Retinal pigment epithelial cell (primary cell): ENCODE results near the gene RIT2.

ENCODE experiments used
- DNase-seq: peaks from one replicate; pipeline ENCODE4 v3.0.0-alpha.2; 2010; ENCODE audit warnings: low read depth
- H3K4me3 ChIP-seq: 2 replicates; pipeline ENCODE4 v1.5.1; 2011; ENCODE audit warnings: mild to moderate bottlenecking, low read length, control low read depth, moderate library complexity
- CTCF ChIP-seq: conservative IDR thresholded peaks from 2 replicates; pipeline ENCODE4 v1.5.1; 2011; ENCODE audit warnings: low read depth, low read length, control low read depth, inconsistent platforms

The RIT2 gene

GRCh38 chr18:42792731-42793130, 322.8 kb downstream of the RIT2 start:
- DNase-seq = no peak
- no peak overlapping the region for H3K4me3 ChIP-seq
- no peak for TF ChIP-seq CTCF

GRCh38 chr18:42784632-42785031, 330.9 kb downstream of the RIT2 start:
- TF ChIP-seq CTCF = no peak
- DNase-seq = no peak
- no peak overlapping the region for H3K4me3 ChIP-seq

GRCh38 chr18:42782929-42783328, 332.6 kb downstream of the RIT2 start:
- no peak for DNase-seq
- no peak overlapping the region for H3K4me3 ChIP-seq
- TF ChIP-seq CTCF = no peak

GRCh38 chr18:42781298-42781815, 334.1 kb downstream of the RIT2 start:
- no peak for TF ChIP-seq CTCF
- DNase-seq = no peak
- no peak overlapping the region for H3K4me3 ChIP-seq

- no peak for DNase-seq
- H3K4me3 ChIP-seq = no peak overlapping the region
- no peak for TF ChIP-seq CTCF
These were observed 335.3 kb downstream of the RIT2 start for GRCh38 chr18:42780171-42780570.

- no peak overlapping the region for H3K4me3 ChIP-seq
- DNase-seq = no peak
- TF ChIP-seq CTCF = no peak
These were observed 336.9 kb downstream of the RIT2 start for GRCh38 chr18:42778445-42779042.

GRCh38 chr18:42778024-42778423, 337.5 kb downstream of the RIT2 start:
- no peak overlapping the region for H3K4me3 ChIP-seq
- no peak for DNase-seq
- TF ChIP-seq CTCF = no peak
